ENCODE data around the gene GIPR. TPM values are rescaled to one million over a fixed set of nuclear protein-coding genes. Genes with fewer than 3 reads are reported as not detected.
"Not testable (repeated sequence)": the region's sequence is repeated elsewhere in the genome, so short reads cannot be mapped to it uniquely, and the experiment has no call there.

Gene GIPR
- polyA plus RNA-seq, 1 donor from 2014 or later = 6.4 TPM

DNA sequence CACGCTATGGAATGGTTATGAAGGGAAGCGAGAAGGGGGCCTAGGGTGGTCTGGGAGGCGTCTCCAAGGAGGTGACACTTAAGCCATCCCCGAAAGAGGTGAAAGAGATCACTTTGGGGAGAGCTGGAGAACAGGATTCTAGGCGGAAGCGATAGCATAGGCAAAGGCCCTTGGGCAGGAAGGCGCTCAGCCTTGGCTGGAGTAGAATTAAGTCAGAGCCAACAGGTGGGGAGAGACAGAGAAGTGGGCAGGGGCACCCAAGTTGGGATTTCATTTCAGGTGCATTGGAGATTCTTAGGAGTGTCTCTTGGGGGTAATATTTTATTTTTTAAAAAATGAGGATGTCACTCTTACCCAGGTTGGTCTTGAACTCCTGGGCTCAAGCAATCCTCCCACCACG, 14.1 kb downstream of the GIPR start:
- Histone ChIP-seq H3K4me3 (ENCODE audit: low read length) (no peak overlapping the region), H3K27me3 (ENCODE audit: insufficient read depth, low read depth, low read length) (peaks cover 19% of the 10 kb centered on the region), H3K79me2 (replicated peaks; ENCODE audit: insufficient read depth, low read length) (no peaks in the 10 kb centered on the region), H3K9me2 (ENCODE audit: insufficient read depth, low read length) (no peaks in the 10 kb centered on the region), H3K4me2 (ENCODE audit: low read length) (no peak overlapping the region), H4K20me1 (ENCODE audit: insufficient read depth) (no peaks in the 10 kb centered on the region), H2AFZ (ENCODE audit: low read depth, low read length) (no peak overlapping the region), H3K9me3 (ENCODE audit: low read length) (no peaks in the 10 kb centered on the region), H3F3A (ENCODE audit: insufficient read depth, low read length, poor library complexity, severe bottlenecking) (no peaks in the 10 kb centered on the region), H3K9ac (ENCODE audit: low read length) (no peak overlapping the region), H3K27ac (ENCODE audit: low read length) (no peak overlapping the region), H3K36me3 (ENCODE audit: insufficient read depth, low read length) (no peaks in the 10 kb centered on the region)
- TF ChIP-seq POLR2AphosphoS5 (IDR thresholded peaks at IDR 0.05) = no peak

DNA sequence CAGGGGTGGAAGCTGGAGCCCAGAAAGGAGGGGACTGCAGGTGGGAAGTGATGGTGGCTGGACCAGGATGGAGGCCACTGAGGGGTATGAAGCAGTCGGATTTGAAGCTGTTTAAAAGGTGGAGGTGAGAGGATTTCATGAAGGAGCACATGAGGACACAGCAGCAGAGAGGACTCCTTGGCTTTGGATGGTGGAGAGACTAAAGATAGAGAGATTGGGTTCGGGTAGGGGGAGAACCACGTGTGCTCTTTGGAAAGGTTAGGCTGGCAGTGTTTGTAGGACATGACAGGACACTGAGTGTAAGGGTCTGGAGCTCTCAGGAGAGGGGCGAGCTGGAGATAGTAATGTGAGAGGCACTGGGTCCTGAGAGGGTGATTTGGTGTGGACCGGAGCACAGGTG, 14.9 kb downstream of the GIPR start:
- no peak for TF ChIP-seq EZH2 (IDR thresholded peaks at IDR 0.05; ENCODE audit: borderline replicate concordance, insufficient read depth, low read length, poor library complexity, severe bottlenecking)
- TF ChIP-seq POLR2AphosphoS5 (IDR thresholded peaks at IDR 0.05) = no peak
- TF ChIP-seq, protein P1, sequence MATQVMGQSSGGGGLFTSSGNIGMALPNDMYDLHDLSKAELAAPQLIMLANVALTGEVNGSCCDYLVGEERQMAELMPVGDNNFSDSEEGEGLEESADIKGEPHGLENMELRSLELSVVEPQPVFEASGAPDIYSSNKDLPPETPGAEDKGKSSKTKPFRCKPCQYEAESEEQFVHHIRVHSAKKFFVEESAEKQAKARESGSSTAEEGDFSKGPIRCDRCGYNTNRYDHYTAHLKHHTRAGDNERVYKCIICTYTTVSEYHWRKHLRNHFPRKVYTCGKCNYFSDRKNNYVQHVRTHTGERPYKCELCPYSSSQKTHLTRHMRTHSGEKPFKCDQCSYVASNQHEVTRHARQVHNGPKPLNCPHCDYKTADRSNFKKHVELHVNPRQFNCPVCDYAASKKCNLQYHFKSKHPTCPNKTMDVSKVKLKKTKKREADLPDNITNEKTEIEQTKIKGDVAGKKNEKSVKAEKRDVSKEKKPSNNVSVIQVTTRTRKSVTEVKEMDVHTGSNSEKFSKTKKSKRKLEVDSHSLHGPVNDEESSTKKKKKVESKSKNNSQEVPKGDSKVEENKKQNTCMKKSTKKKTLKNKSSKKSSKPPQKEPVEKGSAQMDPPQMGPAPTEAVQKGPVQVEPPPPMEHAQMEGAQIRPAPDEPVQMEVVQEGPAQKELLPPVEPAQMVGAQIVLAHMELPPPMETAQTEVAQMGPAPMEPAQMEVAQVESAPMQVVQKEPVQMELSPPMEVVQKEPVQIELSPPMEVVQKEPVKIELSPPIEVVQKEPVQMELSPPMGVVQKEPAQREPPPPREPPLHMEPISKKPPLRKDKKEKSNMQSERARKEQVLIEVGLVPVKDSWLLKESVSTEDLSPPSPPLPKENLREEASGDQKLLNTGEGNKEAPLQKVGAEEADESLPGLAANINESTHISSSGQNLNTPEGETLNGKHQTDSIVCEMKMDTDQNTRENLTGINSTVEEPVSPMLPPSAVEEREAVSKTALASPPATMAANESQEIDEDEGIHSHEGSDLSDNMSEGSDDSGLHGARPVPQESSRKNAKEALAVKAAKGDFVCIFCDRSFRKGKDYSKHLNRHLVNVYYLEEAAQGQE (IDR thresholded peaks at IDR 0.05; ENCODE audit: borderline replicate concordance) = no peak
- no peak for TF ChIP-seq TAF1 (IDR thresholded peaks at IDR 0.05; ENCODE audit: low read depth)
- TF ChIP-seq SMC3 (conservative IDR thresholded peaks at IDR 0.05; ENCODE audit: poor library complexity) = no peak
- TF ChIP-seq MXI1 (conservative IDR thresholded peaks at IDR 0.05; ENCODE audit: poor library complexity, severe bottlenecking) = no peak
- TF ChIP-seq RAD21 (conservative IDR thresholded peaks at IDR 0.05) = no peak
- no peaks in the 10 kb centered on the region for H3K9me3 ChIP-seq (ENCODE audit: low read length)
- no peak overlapping the region for H3K4me3 ChIP-seq (ENCODE audit: low read length)
- H3F3A ChIP-seq (ENCODE audit: insufficient read depth, low read length, poor library complexity, severe bottlenecking) = no peaks in the 10 kb centered on the region
- no peaks in the 10 kb centered on the region for H3K9me2 ChIP-seq (ENCODE audit: insufficient read depth, low read length)
- no peak overlapping the region for H3K27ac ChIP-seq (ENCODE audit: low read length)
- no peaks in the 10 kb centered on the region for H4K20me1 ChIP-seq (ENCODE audit: insufficient read depth)
- H3K79me2 ChIP-seq (replicated peaks; ENCODE audit: insufficient read depth, low read length) = no peaks in the 10 kb centered on the region
- no peak overlapping the region for H2AFZ ChIP-seq (ENCODE audit: low read depth, low read length)
- H3K9ac ChIP-seq (ENCODE audit: low read length) = no peak overlapping the region
- H3K36me3 ChIP-seq (ENCODE audit: insufficient read depth, low read length) = no peaks in the 10 kb centered on the region
- peaks cover 11% of the 10 kb centered on the region for H3K27me3 ChIP-seq (ENCODE audit: insufficient read depth, low read depth, low read length)
- H3K4me2 ChIP-seq (ENCODE audit: low read length) = no peak overlapping the region

DNA sequence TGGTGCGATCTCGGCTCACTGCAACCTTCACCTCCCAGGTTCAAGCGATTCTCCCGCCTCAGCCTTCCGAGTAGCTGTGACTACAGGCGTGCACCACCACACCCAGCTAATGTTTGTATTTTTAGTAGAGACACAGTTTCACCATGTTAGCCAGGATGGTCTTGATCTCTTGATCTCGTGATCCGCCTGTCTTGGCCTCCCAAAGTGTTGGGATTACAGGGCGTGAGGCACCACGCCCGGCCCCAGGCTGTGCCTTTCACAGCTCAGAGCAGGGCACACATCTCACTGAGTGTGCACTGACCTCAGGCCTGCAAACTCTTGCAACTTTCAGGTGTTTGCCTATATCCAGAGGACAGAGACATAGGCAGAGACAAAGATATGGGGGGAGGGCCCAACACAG, 17.0 kb downstream of the GIPR start:
- H2AFZ ChIP-seq (ENCODE audit: low read depth, low read length); H3K9me3 ChIP-seq (ENCODE audit: low read length); H3K9me2 ChIP-seq (ENCODE audit: insufficient read depth, low read length); H3F3A ChIP-seq (ENCODE audit: insufficient read depth, low read length, poor library complexity, severe bottlenecking); H3K9ac ChIP-seq (ENCODE audit: low read length); H3K36me3 ChIP-seq (ENCODE audit: insufficient read depth, low read length); H4K20me1 ChIP-seq (ENCODE audit: insufficient read depth); H3K27ac ChIP-seq (ENCODE audit: low read length); H3K4me2 ChIP-seq (ENCODE audit: low read length); H3K79me2 ChIP-seq (replicated peaks; ENCODE audit: insufficient read depth, low read length); H3K4me3 ChIP-seq (ENCODE audit: low read length); H3K27me3 ChIP-seq (ENCODE audit: insufficient read depth, low read depth, low read length): not testable (repeated sequence)

DNA sequence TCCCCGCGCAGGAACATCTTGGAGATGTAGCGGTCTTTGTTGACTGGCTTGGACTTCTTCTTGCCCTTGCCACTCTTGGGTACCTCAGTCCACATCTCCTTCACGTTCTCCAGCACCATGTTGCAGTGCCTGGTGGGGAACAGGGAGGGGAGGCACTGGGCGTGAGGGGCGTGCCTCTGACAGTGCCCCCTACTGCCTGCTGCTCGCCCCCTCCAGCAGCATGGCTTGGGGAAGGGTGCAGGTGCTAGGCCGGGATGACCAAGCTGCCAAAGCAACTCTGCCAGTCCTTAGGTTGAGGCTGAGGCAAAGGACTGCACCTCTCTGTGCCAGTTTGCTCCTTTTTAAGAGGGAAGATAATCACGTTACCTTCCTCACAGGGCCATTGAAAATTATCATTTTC, 19.6 kb downstream of the GIPR start:
- no peak overlapping the region for H3K4me2 ChIP-seq (ENCODE audit: low read length)
- no peaks in the 10 kb centered on the region for H3K9me2 ChIP-seq (ENCODE audit: insufficient read depth, low read length)
- H3K9ac ChIP-seq (ENCODE audit: low read length) = no peak overlapping the region
- no peak overlapping the region for H3K27ac ChIP-seq (ENCODE audit: low read length)
- H3K79me2 ChIP-seq (replicated peaks; ENCODE audit: insufficient read depth, low read length) = peaks cover 12% of the 10 kb centered on the region
- TF ChIP-seq RAD21 (conservative IDR thresholded peaks at IDR 0.05) (no peak), SMC3 (conservative IDR thresholded peaks at IDR 0.05; ENCODE audit: poor library complexity) (no peak), EZH2 (IDR thresholded peaks at IDR 0.05; ENCODE audit: borderline replicate concordance, insufficient read depth, low read length, poor library complexity, severe bottlenecking) (no peak), EP300 (conservative IDR thresholded peaks at IDR 0.05; ENCODE audit: poor library complexity, severe bottlenecking) (no peak), MXI1 (conservative IDR thresholded peaks at IDR 0.05; ENCODE audit: poor library complexity, severe bottlenecking) (no peak), TAF1 (IDR thresholded peaks at IDR 0.05; ENCODE audit: low read depth) (no peak), POLR2AphosphoS5 (IDR thresholded peaks at IDR 0.05) (no peak)
- TF ChIP-seq, protein P1 (IDR thresholded peaks at IDR 0.05; ENCODE audit: borderline replicate concordance) = no peak
- TF ChIP-seq, protein P2, sequence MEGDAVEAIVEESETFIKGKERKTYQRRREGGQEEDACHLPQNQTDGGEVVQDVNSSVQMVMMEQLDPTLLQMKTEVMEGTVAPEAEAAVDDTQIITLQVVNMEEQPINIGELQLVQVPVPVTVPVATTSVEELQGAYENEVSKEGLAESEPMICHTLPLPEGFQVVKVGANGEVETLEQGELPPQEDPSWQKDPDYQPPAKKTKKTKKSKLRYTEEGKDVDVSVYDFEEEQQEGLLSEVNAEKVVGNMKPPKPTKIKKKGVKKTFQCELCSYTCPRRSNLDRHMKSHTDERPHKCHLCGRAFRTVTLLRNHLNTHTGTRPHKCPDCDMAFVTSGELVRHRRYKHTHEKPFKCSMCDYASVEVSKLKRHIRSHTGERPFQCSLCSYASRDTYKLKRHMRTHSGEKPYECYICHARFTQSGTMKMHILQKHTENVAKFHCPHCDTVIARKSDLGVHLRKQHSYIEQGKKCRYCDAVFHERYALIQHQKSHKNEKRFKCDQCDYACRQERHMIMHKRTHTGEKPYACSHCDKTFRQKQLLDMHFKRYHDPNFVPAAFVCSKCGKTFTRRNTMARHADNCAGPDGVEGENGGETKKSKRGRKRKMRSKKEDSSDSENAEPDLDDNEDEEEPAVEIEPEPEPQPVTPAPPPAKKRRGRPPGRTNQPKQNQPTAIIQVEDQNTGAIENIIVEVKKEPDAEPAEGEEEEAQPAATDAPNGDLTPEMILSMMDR (IDR thresholded peaks at IDR 0.05; ENCODE audit: poor library complexity, severe bottlenecking) = no peak
- H3K9me3 ChIP-seq (ENCODE audit: low read length) = no peaks in the 10 kb centered on the region
- no peaks in the 10 kb centered on the region for H3K27me3 ChIP-seq (ENCODE audit: insufficient read depth, low read depth, low read length)
- H3K4me3 ChIP-seq (ENCODE audit: low read length) = no peak overlapping the region
- no peaks in the 10 kb centered on the region for H4K20me1 ChIP-seq (ENCODE audit: insufficient read depth)
- H2AFZ ChIP-seq (ENCODE audit: low read depth, low read length) = no peak overlapping the region
- H3F3A ChIP-seq (ENCODE audit: insufficient read depth, low read length, poor library complexity, severe bottlenecking) = no peaks in the 10 kb centered on the region
- no peaks in the 10 kb centered on the region for H3K36me3 ChIP-seq (ENCODE audit: insufficient read depth, low read length)
